B cell (primary cell): ENCODE data around the gene MAGEA2B. TPM values are rescaled to one million over a fixed set of nuclear protein-coding genes. Genes with fewer than 3 reads are reported as not detected.
"Not testable (repeated sequence)": the region's sequence is repeated elsewhere in the genome, so short reads cannot be mapped to it uniquely, and the experiment has no call there.

ENCODE experiments used
- ATAC-seq: fragments of 200-7000 bp; cut with Tn5 transposase; one replicate; pipeline ENCODE4 v1.10.0; 2021; ENCODE audit warnings: low read depth, mild to moderate bottlenecking, moderate number of reproducible peaks, moderate library complexity
- CTCF ChIA-PET: fragments of 350-600 bp; sonication (Branson Sonifier 250); formaldehyde crosslinking; loops from one replicate; lab custom pipeline; 2021; ENCODE audit warnings: antibody characterized with exemption, inconsistent platforms; lab: Charles Lee
- POLR2A ChIA-PET: fragments of 350-600 bp; sonication (Branson Sonifier 250); formaldehyde crosslinking; loops from one replicate; lab custom pipeline; 2021; ENCODE audit warnings: antibody characterized with exemption; lab: Charles Lee
- DNase-seq: peaks from one replicate; pipeline ENCODE4 v3.0.0; 2013
- H2AFZ ChIP-seq: 2 replicates; pipeline ENCODE4 v1.6.1; 2012; ENCODE audit warnings: mild to moderate bottlenecking, low read depth, low read length; ENCODE audit not compliant: insufficient read depth, poor library complexity, severe bottlenecking
- H3K27ac ChIP-seq, 2 donors: 1 replicate in 1 of 2; 2 replicates in 1 of 2; pipeline ENCODE4 v1.5.1; 2012 to 2013; ENCODE audit warnings: low read length in 2 of 2, mild to moderate bottlenecking in 2 of 2, moderate library complexity in 1 of 2
- H3K27me3 ChIP-seq, 4 experiments: fragments of 200-600 bp in 1 of 4; sonication (generic) in 1 of 4; replicated peaks in 1 of 4; 1 replicate in 2 of 4; 2 replicates in 2 of 4; pipeline versions ENCODE4 v1.6.1 to v1.7.0; 2013 to 2016; ENCODE audit warnings: low read length in 3 of 4, mild to moderate bottlenecking in 2 of 4, mixed read lengths in 1 of 4, moderate library complexity in 1 of 4; ENCODE audit not compliant: insufficient read depth in 4 of 4, control insufficient read depth in 3 of 4; ENCODE audit errors: control extremely low read depth in 1 of 4
- H3K36me3 ChIP-seq, 2 experiments: replicated peaks in 1 of 2; 1 replicate in 1 of 2; 2 replicates in 1 of 2; pipeline versions ENCODE4 v1.6.1 to v1.7.1; 2013; ENCODE audit warnings: low read length in 1 of 2; ENCODE audit not compliant: insufficient read depth in 2 of 2, control insufficient read depth in 1 of 2; ENCODE audit errors: control extremely low read depth in 1 of 2, extremely low read depth in 1 of 2
- H3K4me1 ChIP-seq, 2 donors: fragments of 200-600 bp in 1 of 2; sonication (generic) in 1 of 2; 1 replicate in 1 of 2; 2 replicates in 1 of 2; pipeline versions ENCODE4 v1.5.1 to v1.6.1; 2013 to 2017; ENCODE audit warnings: low read length in 2 of 2; ENCODE audit not compliant: control insufficient read depth in 2 of 2, insufficient read depth in 2 of 2
- H3K4me2 ChIP-seq: replicated peaks from 2 replicates; pipeline ENCODE3; 2012; ENCODE audit warnings: mild to moderate bottlenecking, low read depth, low read length; ENCODE audit not compliant: poor library complexity, severe bottlenecking
- H3K4me3 ChIP-seq, 5 experiments: fragments of 200-600 bp in 1 of 5; sonication (generic) in 1 of 5; 1 replicate in 3 of 5; 2 replicates in 2 of 5; pipeline versions ENCODE4 v1.5.1 to v1.7.0; 2011 to 2016; ENCODE audit warnings: low read length in 4 of 5, mild to moderate bottlenecking in 4 of 5, low read depth in 2 of 5, control low read depth in 1 of 5, moderate library complexity in 1 of 5; ENCODE audit not compliant: insufficient read depth in 1 of 5; ENCODE audit errors: control extremely low read depth in 1 of 5, extremely low read depth in 1 of 5
- H3K79me2 ChIP-seq: fragments of 200-600 bp; sonication (generic); one replicate; pipeline ENCODE4 v1.6.0; 2016; ENCODE audit warnings: low read length; ENCODE audit not compliant: control insufficient read depth, insufficient read depth
- H3K9ac ChIP-seq: fragments of 200-600 bp; sonication (generic); 2 replicates; pipeline ENCODE4 v1.6.1; 2017; ENCODE audit warnings: mild to moderate bottlenecking, low read length, moderate library complexity
- H3K9me3 ChIP-seq, 3 donors: one replicate each; pipeline versions ENCODE4 v1.6.1 to v1.7.1; 2013; ENCODE audit warnings: low read length in 2 of 3; ENCODE audit not compliant: control insufficient read depth in 2 of 3, insufficient read depth in 1 of 3; ENCODE audit errors: control extremely low read depth in 1 of 3
- H4K20me1 ChIP-seq: 2 replicates; pipeline ENCODE4 v1.6.0; 2012; ENCODE audit warnings: mild to moderate bottlenecking, low read length; ENCODE audit not compliant: insufficient read depth, control insufficient read depth, poor library complexity, severe bottlenecking
- H3K27ac Mint-ChIP-seq: one replicate; pipeline ENCODE4 v1.8.0; 2021; ENCODE audit warnings: mixed read lengths
- H3K27me3 Mint-ChIP-seq: one replicate; pipeline ENCODE4 v1.8.0; 2021; ENCODE audit warnings: mixed read lengths
- H3K4me1 Mint-ChIP-seq: one replicate; pipeline ENCODE4 v1.8.0; 2021; ENCODE audit warnings: mixed read lengths
- H3K4me3 Mint-ChIP-seq: one replicate; pipeline ENCODE4 v1.8.0; 2021; ENCODE audit warnings: mixed read lengths
- H3K9me3 Mint-ChIP-seq: one replicate; pipeline ENCODE4 v1.8.0; 2022; ENCODE audit warnings: mixed read lengths; ENCODE audit not compliant: insufficient read depth
- CTCF ChIP-seq: fragments of 200-600 bp; IDR thresholded peaks from one replicate; pipeline ENCODE4 v1.8.0; 2022; ENCODE audit warnings: antibody characterized with exemption, mild to moderate bottlenecking
- EZH2 ChIP-seq: IDR thresholded peaks from 2 replicates; pipeline ENCODE4 v1.6.1; 2012; ENCODE audit warnings: borderline replicate concordance, low read depth, mild to moderate bottlenecking, moderate library complexity, low read length; ENCODE audit not compliant: insufficient read depth, poor library complexity, severe bottlenecking
- WGBS: methylation state at CpG from one replicate; pipeline ENCODE4 v1.1.5; 2013; ENCODE audit warnings: missing lambda C conversion rate; ENCODE audit not compliant: insufficient coverage; 5-methylcytosine and 5-hydroxymethylcytosine counted together
- intact Hi-C: fragments of 100-400 bp; cut with micrococcal nuclease; formaldehyde crosslinking; loops from one replicate; pipeline ENCODE4 v1.10.0; 2022
- polyA minus RNA-seq: library from RNA; depleted of rRNA, polyadenylated mRNA; stranded (reverse); fragments of >200 nt; gene quantifications from 2 replicates; pipeline ENCODE4 v1.2.3, GENCODE V29; 2012
- polyA plus RNA-seq: library from polyadenylated mRNA; depleted of rRNA; stranded (reverse); fragments of >200 nt; gene quantifications from 2 replicates; pipeline ENCODE4 v1.2.3, GENCODE V29; 2012
- total RNA-seq, 2 donors: library from RNA; stranded (reverse); fragments of 120-200 nt in 1 of 2; gene quantifications; 1 replicate in 1 of 2; 2 replicates in 1 of 2; pipeline versions ENCODE4 v1.2.3 to v1.2.4, GENCODE V29; 2013 to 2022

MAGEA2B gene
- total RNA-seq, result not detected in 2 replicates
- not detected for total RNA-seq (2013)
- not detected in 2 replicates for polyA plus RNA-seq
- 0.29 TPM in 1 of 2 replicates, not detected in the other for polyA minus RNA-seq

GRCh38 chrX:152713815-152714787 lies at the start of gene MAGEA2B:
Gene MAGEA2B (plus strand): TSS chrX:152714628. CDS start chrX:152717107, 2,479 bp downstream.
- H3K27me3 Mint-ChIP-seq, H2AFZ ChIP-seq, H3K27ac ChIP-seq, H3K79me2 ChIP-seq, H3K27ac Mint-ChIP-seq, H3K9me3 ChIP-seq, intact Hi-C loops, H3K4me2 ChIP-seq, H3K27me3 ChIP-seq, H3K9me3 Mint-ChIP-seq, H4K20me1 ChIP-seq, POLR2A ChIA-PET, H3K4me3 Mint-ChIP-seq, DNase-seq, ATAC-seq, H3K36me3 ChIP-seq, CTCF ChIA-PET, H3K4me1 ChIP-seq, H3K4me3 ChIP-seq, H3K9ac ChIP-seq, H3K4me1 Mint-ChIP-seq: not testable (repeated sequence)
- WGBS, result no CpG with 5 or more reads among the region's 35 CpGs

GRCh38 chrX:152674135-152674534 lies 40.3 kb upstream of the MAGEA2B start:
- no peaks in the 10 kb centered on the region for H3K36me3 ChIP-seq
- no peaks in the 10 kb centered on the region for H3K9me3 Mint-ChIP-seq
- intact Hi-C loops, result no loop called here
- no peak overlapping the region for H2AFZ ChIP-seq
- POLR2A ChIA-PET, result no interaction called here
- H3K27ac ChIP-seq, result no peak overlapping the region
- no peak for DNase-seq
- H3K4me1 Mint-ChIP-seq, result no peaks in the 10 kb centered on the region
- no peak overlapping the region for H3K27ac Mint-ChIP-seq
- no peaks in the 10 kb centered on the region for H4K20me1 ChIP-seq
- H3K27me3 Mint-ChIP-seq, result no peaks in the 10 kb centered on the region
- no peaks in the 10 kb centered on the region for H3K79me2 ChIP-seq
- H3K4me3 Mint-ChIP-seq, result no peak overlapping the region
- H3K4me2 ChIP-seq, result no peak overlapping the region
- no CpG with 5 or more reads among the region's 2 CpGs for WGBS
- no peak overlapping the region for H3K4me3 ChIP-seq
- H3K4me1 ChIP-seq, result no peaks in the 10 kb centered on the region
- CTCF ChIA-PET, result no interaction called here
- H3K27me3 ChIP-seq, result no peaks in the 10 kb centered on the region
- no peak overlapping the region for H3K9ac ChIP-seq
- no peak for TF ChIP-seq EZH2
- no peak for TF ChIP-seq CTCF
- no peak for ATAC-seq
- no peaks in the 10 kb centered on the region for H3K9me3 ChIP-seq

- ATAC-seq, DNase-seq, H3K4me1 Mint-ChIP-seq, H3K27me3 Mint-ChIP-seq, H3K4me1 ChIP-seq, CTCF ChIA-PET, H3K27ac ChIP-seq, H3K36me3 ChIP-seq, intact Hi-C loops, H3K27me3 ChIP-seq, H3K4me3 Mint-ChIP-seq, H3K9ac ChIP-seq, H3K27ac Mint-ChIP-seq, POLR2A ChIA-PET, H4K20me1 ChIP-seq, H3K4me2 ChIP-seq, H3K4me3 ChIP-seq, H3K79me2 ChIP-seq, H3K9me3 ChIP-seq, H3K9me3 Mint-ChIP-seq, H2AFZ ChIP-seq: not testable (repeated sequence)
- no CpG with 5 or more reads among the region's 3 CpGs for WGBS
Observed at GRCh38 chrX:152674652-152675051, 39.8 kb upstream of the MAGEA2B start.
